ENCODE measurements around the gene EIF2B2. TPM values are rescaled to one million over a fixed set of nuclear protein-coding genes. Genes with fewer than 3 reads are reported as not detected.

Gene EIF2B2
- total and polyA plus RNA-seq, 2 of the 13 experiments (the other 11 are each of a cell fraction or from before 2014, with no cell fraction given): 54.4 to 78.6 TPM

- POLR2A ChIA-PET: interaction anchor here (1.2 to 4.2 kb wide), 3 partner anchors 16 to 97 kb away, joined by 3 to 18 read pairs (median 3); partner anchors contain the start of genes ACYP1 and PGF
- Histone ChIP-seq H2AFZ (ENCODE audit: low read length) (no peak overlapping the region), H3K36me3 (replicated peaks in 1 of 2; ENCODE audit: control insufficient read depth in 1 of 2, insufficient read depth in 2 of 2, low read length in 2 of 2) (no peaks in the 10 kb centered on the region; a peak in 1 of 5 replicates)
Observed at GRCh38 chr14:75048101-75048500, 45.4 kb downstream of the EIF2B2 start.

More at GRCh38 chr14:75048101-75048500, 45.4 kb downstream of the EIF2B2 start:
- H3K4me1 ChIP-seq (ENCODE audit: insufficient read depth, low read length): peaks cover 60% of the 10 kb centered on the region
- no peaks in the 10 kb centered on the region for H4K20me1 ChIP-seq (ENCODE audit: insufficient read depth, low read length)
- H3K27me3 ChIP-seq (ENCODE audit: control insufficient read depth in 1 of 2, insufficient read depth in 2 of 2, low read length in 2 of 2): no peaks in the 10 kb centered on the region
- H3K4me3 ChIP-seq (replicated peaks in 1 of 3; ENCODE audit: insufficient read depth in 1 of 3, low read depth in 2 of 3, low read length in 3 of 3): no peak overlapping the region
- peaks cover 27% of the 10 kb centered on the region for H3K79me2 ChIP-seq (ENCODE audit: insufficient read depth, low read length)
- no peak for FAIRE-seq
- no peak overlapping the region for H3K4me2 ChIP-seq (ENCODE audit: low read depth, low read length)
- H3K9ac ChIP-seq (ENCODE audit: insufficient read depth, low read depth, low read length): no peak overlapping the region
- intact Hi-C loops (cut with micrococcal nuclease; ENCODE audit: unreplicated experiment) (no loop called here), in situ Hi-C loops (cut with HindIII; ENCODE audit: extremely low pct_ligation_motif_present, low pct_unique_long_range_greater_than_20kb) (no loop called here)
- no TSS peak for BruUV-seq (replicated peaks)
- CTCF ChIA-PET (ENCODE audit: low intra/inter-chr PET ratio, low total read pairs): no interaction called here
- 91% methylated on average over 2 of the region's 2 CpGs for WGBS (ENCODE audit: low lambda C conversion rate)
- no peak for DNase-seq (ENCODE audit: low spot score)
- ATAC-seq: no peak
- no peak overlapping the region for H3K27ac ChIP-seq (ENCODE audit: extremely low read length, insufficient read depth, low read length)
- no peaks in the 10 kb centered on the region for H3K9me3 ChIP-seq (ENCODE audit: low read length)
- TF ChIP-seq NCOA2 (CRISPR knock-in tag; IDR thresholded peaks at IDR 0.05) (no peak), CENPX (CRISPR knock-in tag; IDR thresholded peaks at IDR 0.05) (no peak), ZFYVE20 (CRISPR knock-in tag; IDR thresholded peaks at IDR 0.05; ENCODE audit: borderline replicate concordance, low read depth) (no peak), TFDP1 (CRISPR knock-in tag; IDR thresholded peaks at IDR 0.05; ENCODE audit: borderline replicate concordance) (no peak), CBX2 (IDR thresholded peaks at IDR 0.05; ENCODE audit: low read depth, low read length) (no peak), CBX2 (CRISPR knock-in tag; IDR thresholded peaks at IDR 0.05; ENCODE audit: low read depth) (no peak), RBM39 (IDR thresholded peaks at IDR 0.05; ENCODE audit: low read depth, low read length, poor library complexity, severe bottlenecking) (no peak), ATF4 (CRISPR knock-in tag; IDR thresholded peaks at IDR 0.05) (no peak), ZNF3 (CRISPR knock-in tag; IDR thresholded peaks at IDR 0.05) (no peak), TFE3 (CRISPR knock-in tag; IDR thresholded peaks at IDR 0.05) (no peak), HHEX (CRISPR knock-in tag; IDR thresholded peaks at IDR 0.05) (no peak), GZF1 (CRISPR knock-in tag; IDR thresholded peaks at IDR 0.05) (no peak), ZNF546 (CRISPR knock-in tag; conservative IDR thresholded peaks at IDR 0.05) (no peak), PBX3 (CRISPR knock-in tag; IDR thresholded peaks at IDR 0.05; ENCODE audit: borderline replicate concordance) (no peak), RORA (CRISPR knock-in tag; IDR thresholded peaks at IDR 0.05) (no peak)

Data from HepG2 (cell line).